Right lobe of liver (tissue), 4 donors: ENCODE data around the gene CORT.

ENCODE experiments used
- POLR2A ChIP-seq: fragments of 450-650 bp; IDR thresholded peaks from one replicate; pipeline ENCODE4 v1.6.1; 2017; ENCODE audit warnings: antibody characterized with exemption, mild to moderate bottlenecking
- TF ChIP-seq, protein P1 (sequence below), 4 donors: fragments of 200-600 bp in 3 of 4; fragments of 450-650 bp in 1 of 4; IDR thresholded peaks; one replicate each; pipeline versions ENCODE4 v1.5.1 to v1.8.0; 2016 to 2022; ENCODE audit warnings: antibody characterized with exemption in 4 of 4, mild to moderate bottlenecking in 2 of 4
- donor health status: DM: no; HTN: no; CAD: no.
- donor health status: DM: no; HTN: no; CAD: no.
- donor health status: DM: no; HTN: yes; CAD: no.

DNA sequence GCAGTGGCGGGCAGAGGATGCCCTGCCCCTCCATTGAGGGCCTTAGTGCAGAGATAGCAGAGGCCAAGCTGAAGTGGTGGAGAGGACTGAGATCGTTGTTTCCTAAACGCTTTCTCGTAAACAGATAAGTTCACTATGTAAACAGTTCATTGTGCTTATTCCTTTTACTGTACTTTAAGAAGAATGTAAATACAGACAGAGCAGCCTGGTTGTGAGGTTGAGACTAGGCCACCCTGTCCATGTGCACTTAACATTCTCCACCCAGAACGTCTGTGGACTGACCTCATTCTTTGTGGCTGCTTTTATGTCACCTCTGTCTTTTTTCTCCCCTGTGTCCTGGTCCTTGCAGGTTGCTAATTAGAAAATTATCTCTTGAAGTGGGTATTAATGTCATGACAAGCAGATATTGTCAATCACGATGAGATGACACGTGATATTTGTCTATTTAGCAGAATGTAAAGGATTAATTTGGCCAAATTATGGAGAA, 11.1 kb upstream of the CORT start:
- TF ChIP-seq, protein P1, sequence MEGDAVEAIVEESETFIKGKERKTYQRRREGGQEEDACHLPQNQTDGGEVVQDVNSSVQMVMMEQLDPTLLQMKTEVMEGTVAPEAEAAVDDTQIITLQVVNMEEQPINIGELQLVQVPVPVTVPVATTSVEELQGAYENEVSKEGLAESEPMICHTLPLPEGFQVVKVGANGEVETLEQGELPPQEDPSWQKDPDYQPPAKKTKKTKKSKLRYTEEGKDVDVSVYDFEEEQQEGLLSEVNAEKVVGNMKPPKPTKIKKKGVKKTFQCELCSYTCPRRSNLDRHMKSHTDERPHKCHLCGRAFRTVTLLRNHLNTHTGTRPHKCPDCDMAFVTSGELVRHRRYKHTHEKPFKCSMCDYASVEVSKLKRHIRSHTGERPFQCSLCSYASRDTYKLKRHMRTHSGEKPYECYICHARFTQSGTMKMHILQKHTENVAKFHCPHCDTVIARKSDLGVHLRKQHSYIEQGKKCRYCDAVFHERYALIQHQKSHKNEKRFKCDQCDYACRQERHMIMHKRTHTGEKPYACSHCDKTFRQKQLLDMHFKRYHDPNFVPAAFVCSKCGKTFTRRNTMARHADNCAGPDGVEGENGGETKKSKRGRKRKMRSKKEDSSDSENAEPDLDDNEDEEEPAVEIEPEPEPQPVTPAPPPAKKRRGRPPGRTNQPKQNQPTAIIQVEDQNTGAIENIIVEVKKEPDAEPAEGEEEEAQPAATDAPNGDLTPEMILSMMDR (IDR thresholded peaks at IDR 0.05), result no peak
- TF ChIP-seq POLR2A, result no peak
